Subcutaneous adipose tissue (tissue), 4 donors: ENCODE data around the gene TNS4. TPM values are rescaled to one million over a fixed set of nuclear protein-coding genes. Genes with fewer than 3 reads are reported as not detected.

Experiments
- total RNA-seq, 4 donors: library from RNA; depleted of rRNA; stranded (reverse); fragments of >200 nt; gene quantifications; one replicate each; pipeline ENCODE4 v1.1.0, GENCODE V29; 2016
- TF ChIP-seq, protein P1 (sequence below): fragments of 450-650 bp; IDR thresholded peaks from one replicate; pipeline ENCODE4 v1.5.1; 2016; ENCODE audit warnings: low read depth, mild to moderate bottlenecking, control low read depth, antibody characterized with exemption, moderate library complexity

Gene TNS4
- total RNA-seq, 4 donors from 2014 or later, result not detected

DNA sequence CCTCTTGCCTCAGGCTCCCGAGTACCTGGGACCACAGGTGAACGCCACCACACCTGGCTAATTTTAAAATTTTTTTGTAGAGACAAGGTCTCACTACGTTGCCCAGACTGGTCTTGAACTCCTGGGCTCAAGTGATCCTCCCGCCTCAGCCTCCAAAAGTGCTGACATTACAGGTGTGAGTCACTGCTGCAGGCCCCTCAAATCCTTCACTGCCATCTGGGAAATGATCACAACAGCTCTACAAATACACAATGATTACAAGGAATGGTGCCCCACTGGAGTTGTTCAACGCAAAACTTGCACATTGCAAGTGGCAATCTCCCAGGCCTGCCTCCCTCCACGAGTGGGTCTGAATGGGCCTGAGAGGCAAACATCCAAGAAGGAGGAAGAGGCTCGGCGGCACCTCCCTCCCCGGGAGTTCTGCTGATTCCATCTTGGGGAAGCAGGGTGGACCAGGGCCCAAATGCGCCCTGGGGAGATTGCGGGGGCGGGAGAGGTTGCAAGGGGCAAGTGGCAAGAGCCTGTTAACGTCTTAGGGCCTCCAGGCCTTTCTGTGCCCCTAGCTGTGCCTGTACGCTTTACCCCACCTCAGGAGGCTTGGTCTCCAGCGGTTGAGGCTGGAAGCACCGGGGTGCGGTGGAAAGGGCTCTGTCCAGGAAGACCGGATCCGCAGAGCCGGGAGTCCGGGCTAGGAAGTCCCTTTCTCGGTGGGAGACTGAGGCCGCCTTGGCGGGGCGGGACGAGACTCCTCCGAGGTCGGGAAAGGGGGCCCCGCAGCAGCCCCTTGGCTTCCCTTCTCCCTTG is 58.8 kb downstream of the TNS4 start:
- TF ChIP-seq, protein P1, sequence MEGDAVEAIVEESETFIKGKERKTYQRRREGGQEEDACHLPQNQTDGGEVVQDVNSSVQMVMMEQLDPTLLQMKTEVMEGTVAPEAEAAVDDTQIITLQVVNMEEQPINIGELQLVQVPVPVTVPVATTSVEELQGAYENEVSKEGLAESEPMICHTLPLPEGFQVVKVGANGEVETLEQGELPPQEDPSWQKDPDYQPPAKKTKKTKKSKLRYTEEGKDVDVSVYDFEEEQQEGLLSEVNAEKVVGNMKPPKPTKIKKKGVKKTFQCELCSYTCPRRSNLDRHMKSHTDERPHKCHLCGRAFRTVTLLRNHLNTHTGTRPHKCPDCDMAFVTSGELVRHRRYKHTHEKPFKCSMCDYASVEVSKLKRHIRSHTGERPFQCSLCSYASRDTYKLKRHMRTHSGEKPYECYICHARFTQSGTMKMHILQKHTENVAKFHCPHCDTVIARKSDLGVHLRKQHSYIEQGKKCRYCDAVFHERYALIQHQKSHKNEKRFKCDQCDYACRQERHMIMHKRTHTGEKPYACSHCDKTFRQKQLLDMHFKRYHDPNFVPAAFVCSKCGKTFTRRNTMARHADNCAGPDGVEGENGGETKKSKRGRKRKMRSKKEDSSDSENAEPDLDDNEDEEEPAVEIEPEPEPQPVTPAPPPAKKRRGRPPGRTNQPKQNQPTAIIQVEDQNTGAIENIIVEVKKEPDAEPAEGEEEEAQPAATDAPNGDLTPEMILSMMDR, result no peak

DNA sequence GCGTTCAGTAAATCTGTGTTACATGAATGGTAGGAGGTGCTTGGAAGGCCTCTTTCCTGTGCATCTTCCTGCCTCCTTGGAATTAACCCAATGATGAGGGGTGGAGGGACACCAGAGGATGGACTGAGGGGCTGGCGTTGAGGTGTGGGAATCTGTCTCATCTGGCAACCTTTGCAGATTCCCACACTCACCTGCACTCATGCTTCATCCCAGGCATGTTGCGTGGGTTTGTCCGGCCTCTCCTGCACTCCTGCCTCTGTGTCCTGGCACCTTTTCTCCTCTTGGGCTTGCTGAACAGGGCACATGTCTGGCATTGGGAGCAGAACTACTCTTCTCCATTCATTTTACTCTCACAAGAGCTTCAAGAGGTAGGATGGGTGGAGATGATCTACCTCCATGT is 61.3 kb downstream of the TNS4 start:
- TF ChIP-seq, protein P1, result no peak

DNA sequence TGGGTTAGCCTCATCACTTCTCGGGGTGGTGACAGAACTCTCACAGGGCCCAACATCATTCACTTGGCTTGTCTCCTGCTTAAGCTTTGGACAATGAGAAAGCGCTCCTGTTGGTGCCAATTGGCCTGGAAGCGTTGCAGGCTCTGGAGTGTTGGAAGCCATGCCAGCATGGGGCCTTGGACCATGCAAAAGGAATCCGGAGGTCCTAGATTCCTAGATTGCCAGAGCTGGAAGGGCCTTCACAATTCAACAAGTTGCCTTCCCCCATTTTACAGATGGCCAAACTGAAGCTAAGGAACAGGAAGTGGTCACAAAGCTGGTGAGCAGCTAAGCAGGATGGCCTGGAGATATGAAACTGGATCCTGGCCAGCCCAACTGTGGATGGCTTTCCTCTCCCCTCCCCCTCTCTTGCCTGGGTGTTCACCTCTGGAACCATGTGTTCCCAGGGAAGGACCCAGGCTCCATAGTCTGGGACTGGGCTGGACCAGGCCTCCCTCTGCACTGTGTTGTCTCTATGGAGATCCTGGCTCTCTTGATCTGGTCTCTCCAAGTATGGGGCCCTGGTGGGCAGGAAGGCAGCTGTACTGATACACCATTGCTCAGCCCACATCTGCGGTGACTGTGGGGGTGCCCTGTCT is 64.2 kb downstream of the TNS4 start:
- TF ChIP-seq, protein P1, result no peak

DNA sequence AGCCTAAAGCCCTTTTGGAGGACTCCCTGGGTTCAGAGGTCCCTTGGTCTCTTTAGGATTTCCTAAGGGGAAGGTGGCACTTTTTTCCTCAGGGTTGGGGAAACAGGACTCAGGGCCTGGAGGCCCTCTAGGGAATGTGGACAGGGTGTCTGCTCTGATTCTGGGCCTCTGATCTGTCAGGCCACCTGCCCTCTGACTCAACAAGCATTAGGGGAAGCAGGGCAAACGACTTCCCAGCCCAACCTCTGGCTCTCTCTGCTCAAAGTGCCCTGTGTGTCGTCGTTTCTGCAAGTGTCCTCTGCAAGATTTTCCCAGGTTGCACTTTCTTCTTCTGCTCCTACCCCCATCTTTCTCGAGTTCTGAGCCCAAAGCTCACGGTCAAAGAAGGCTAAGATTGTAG is 64.8 kb downstream of the TNS4 start:
- TF ChIP-seq, protein P1, result no peak

DNA sequence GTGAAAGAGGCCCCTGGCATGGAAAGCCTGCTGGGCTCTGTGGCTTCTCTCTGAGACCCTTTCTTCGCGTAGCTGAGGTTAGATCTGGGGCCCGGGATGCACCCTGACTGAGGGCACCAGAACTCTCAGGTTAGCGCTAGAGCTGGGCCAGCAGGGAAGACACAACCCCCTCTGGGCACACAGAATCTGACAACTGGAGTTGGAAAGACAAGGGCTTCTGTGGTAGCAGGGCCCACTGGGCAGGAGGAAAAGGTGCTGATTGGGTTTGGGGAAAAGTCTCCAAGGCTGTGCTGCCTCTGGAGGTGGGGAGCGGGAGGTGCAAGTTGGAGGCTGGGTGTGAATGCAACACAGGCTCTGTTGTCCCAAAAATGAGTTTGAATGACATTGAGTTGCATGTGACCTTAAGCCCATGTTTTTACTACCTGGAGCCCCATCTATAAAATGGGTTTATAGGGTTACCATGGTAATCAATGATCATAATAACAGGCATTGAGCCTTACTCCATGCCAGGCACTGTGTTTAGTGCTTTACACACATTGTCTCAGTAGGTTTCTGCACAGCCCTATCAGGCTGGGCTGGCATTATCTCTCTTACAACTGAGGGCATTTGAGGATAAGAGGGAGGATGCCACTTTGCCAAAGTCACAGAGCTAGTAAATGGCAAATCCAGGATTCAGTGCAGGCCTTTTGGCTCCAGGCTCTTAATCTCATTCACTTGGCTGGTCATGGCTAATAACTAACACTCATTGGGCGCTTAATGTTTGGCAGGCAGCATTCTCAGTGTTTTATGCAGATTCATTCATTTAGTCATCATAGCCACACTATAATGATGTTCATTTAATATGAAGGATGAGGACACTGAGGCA is 67.6 kb downstream of the TNS4 start:
- TF ChIP-seq, protein P1, result no peak

DNA sequence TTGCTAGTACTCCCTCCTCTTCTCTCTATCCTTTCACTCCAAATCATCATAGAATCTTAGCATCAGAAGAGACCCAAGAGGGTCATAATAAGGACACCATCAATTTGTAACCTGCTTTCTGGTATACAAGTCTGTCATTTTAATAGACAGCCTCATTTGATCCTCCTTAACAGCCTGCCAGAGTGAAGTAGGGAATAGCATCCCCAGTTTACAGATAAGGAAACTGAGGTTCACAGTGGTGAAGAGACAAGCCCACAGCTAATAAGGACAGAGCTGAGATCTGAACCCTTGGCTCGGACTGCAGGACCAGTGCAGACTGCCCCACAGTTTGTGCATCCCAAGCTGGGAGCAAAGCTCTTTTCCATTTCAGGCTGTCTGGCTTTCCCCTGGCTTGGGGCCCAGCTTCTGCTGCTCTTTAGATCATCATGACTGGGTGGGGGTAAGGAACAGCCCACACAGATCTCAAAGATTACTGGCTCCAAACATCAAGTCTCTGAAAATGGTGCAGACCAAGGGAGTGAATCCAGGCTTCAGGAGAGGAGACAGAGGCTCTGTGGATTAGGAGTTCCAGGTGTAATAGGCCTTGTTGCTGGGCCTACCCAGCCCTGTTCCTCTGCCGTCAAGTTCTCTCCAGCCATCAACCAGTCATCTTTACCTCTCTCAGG is 68.4 kb downstream of the TNS4 start:
- TF ChIP-seq, protein P1, result no peak
